H1 (cell line): Measurements from ENCODE around the gene EGF. TPM values are rescaled to one million over a fixed set of nuclear protein-coding genes. Genes with fewer than 3 reads are reported as not detected.

Experiments
- CTCF ChIA-PET: fragments of 300-600 bp; sonication (Branson Sonifier 250); formaldehyde crosslinking; loops from one replicate; lab custom pipeline; 2021; ENCODE audit not compliant: partially characterized antibody; lab: Charles Lee
- POLR2A ChIA-PET: fragments of 300-600 bp; sonication (Branson Sonifier 250); formaldehyde crosslinking; loops from one replicate; lab custom pipeline; 2021; ENCODE audit warnings: inconsistent platforms; ENCODE audit not compliant: partially characterized antibody; lab: Charles Lee
- DNase-seq, 2 experiments: peaks; one replicate each; pipeline versions ENCODE4 v3.0.0 to v3.0.0-alpha.2; 2010 to 2022; ENCODE audit warnings: low spot score in 2 of 2, low read depth in 1 of 2, mixed read lengths in 1 of 2
- FAIRE-seq: peaks from 2 replicates; lab custom pipeline; 2011; peaks lifted over from hg19 to GRCh38; lab: Jason Lieb, UNC
- H2AFZ ChIP-seq: 2 replicates; pipeline ENCODE4 v1.8.1; 2012; ENCODE audit warnings: low read length, inconsistent platforms
- H2AK5ac ChIP-seq: 2 replicates; pipeline ENCODE4 v1.6.1; 2013; ENCODE audit warnings: low read depth, low read length
- H2BK120ac ChIP-seq: replicated peaks from 2 replicates; pipeline ENCODE3; 2013; ENCODE audit warnings: low read depth, low read length, inconsistent platforms
- H2BK12ac ChIP-seq: 2 replicates; pipeline ENCODE4 v1.6.1; 2013; ENCODE audit warnings: low read depth, low read length
- H2BK15ac ChIP-seq: 2 replicates; pipeline ENCODE4 v1.6.1; 2013; ENCODE audit warnings: low read length
- H2BK20ac ChIP-seq: 2 replicates; pipeline ENCODE4 v1.6.1; 2013; ENCODE audit warnings: low read length
- H2BK5ac ChIP-seq: 2 replicates; pipeline ENCODE4 v1.6.1; 2013; ENCODE audit warnings: low read depth, low read length
- H3K14ac ChIP-seq: 2 replicates; pipeline ENCODE4 v1.6.1; 2013; ENCODE audit warnings: inconsistent platforms; ENCODE audit not compliant: insufficient read length
- H3K18ac ChIP-seq: 2 replicates; pipeline ENCODE4 v1.6.1; 2013; ENCODE audit warnings: low read length; ENCODE audit errors: extremely low read depth
- H3K23ac ChIP-seq: 2 replicates; pipeline ENCODE4 v1.6.1; 2013; ENCODE audit warnings: inconsistent platforms; ENCODE audit not compliant: insufficient read length
- H3K23me2 ChIP-seq: 2 replicates; pipeline ENCODE4 v1.6.1; 2013; ENCODE audit warnings: low read depth, low read length
- H3K27ac ChIP-seq: 2 replicates; pipeline ENCODE4 v1.6.1; 2011; ENCODE audit warnings: low read depth, low read length, inconsistent platforms
- H3K27me3 ChIP-seq, 4 experiments: replicated peaks in 1 of 4; 1 replicate in 1 of 4; 2 replicates in 3 of 4; pipeline versions ENCODE4 v1.6.1 to v1.8.1; 2011 to 2013; ENCODE audit warnings: low read length in 3 of 4, mild to moderate bottlenecking in 3 of 4, inconsistent platforms in 2 of 4, mixed read lengths in 2 of 4, moderate library complexity in 1 of 4; ENCODE audit not compliant: control insufficient read depth in 3 of 4, insufficient read depth in 3 of 4; ENCODE audit errors: extremely low read depth in 1 of 4
- H3K36me3 ChIP-seq, 4 experiments: 2 replicates each; pipeline versions ENCODE4 v1.6.1 to v1.8.1; 2011 to 2013; ENCODE audit warnings: mild to moderate bottlenecking in 4 of 4, low read length in 3 of 4, moderate library complexity in 2 of 4, control low read depth in 1 of 4, inconsistent platforms in 1 of 4; ENCODE audit not compliant: insufficient read depth in 4 of 4, control insufficient read depth in 2 of 4
- H3K4ac ChIP-seq: replicated peaks from 2 replicates; pipeline ENCODE3; 2013; ENCODE audit warnings: low read length, low read depth, mixed read lengths, inconsistent platforms; ENCODE audit not compliant: insufficient read length
- H3K4me1 ChIP-seq, 4 experiments: replicated peaks in 1 of 4; 1 replicate in 1 of 4; 2 replicates in 3 of 4; pipeline versions ENCODE4 v1.6.1 to v1.8.1; 2011 to 2013; ENCODE audit warnings: low read length in 3 of 4, inconsistent platforms in 2 of 4, mixed read lengths in 1 of 4; ENCODE audit not compliant: insufficient read depth in 4 of 4, control insufficient read depth in 3 of 4
- H3K4me2 ChIP-seq, 2 experiments: 2 replicates each; pipeline versions ENCODE4 v1.6.1 to v1.8.1; 2011 to 2013; ENCODE audit warnings: low read depth in 2 of 2, low read length in 2 of 2, control low read depth in 1 of 2, inconsistent platforms in 1 of 2, mild to moderate bottlenecking in 1 of 2; ENCODE audit not compliant: insufficient read depth in 1 of 2
- H3K4me3 ChIP-seq, 4 experiments: fragments of 200-600, 300-600 bp in 1 of 4; sonication (generic), shearing (Covaris generic), sonication (Bioruptor Twin) in 1 of 4; 2 replicates each; pipeline versions ENCODE4 v1.5.1 to v1.8.1; 2011 to 2016; ENCODE audit warnings: low read length in 4 of 4, low read depth in 3 of 4, control low read depth in 2 of 4, inconsistent platforms in 2 of 4, mild to moderate bottlenecking in 2 of 4, mixed read lengths in 1 of 4, moderate library complexity in 1 of 4; ENCODE audit not compliant: insufficient read depth in 2 of 4; ENCODE audit errors: extremely low read depth in 1 of 4
- H3K56ac ChIP-seq: replicated peaks from 2 replicates; pipeline ENCODE3; 2013; ENCODE audit warnings: low read depth, mild to moderate bottlenecking, mixed read lengths, low read length, inconsistent platforms; ENCODE audit not compliant: insufficient read length
- H3K79me1 ChIP-seq: 2 replicates; pipeline ENCODE4 v1.6.1; 2013; ENCODE audit warnings: low read depth, low read length, control low read depth
- H3K79me2 ChIP-seq, 2 experiments: 2 replicates each; pipeline versions ENCODE4 v1.6.1 to v1.8.1; 2012 to 2013; ENCODE audit warnings: low read length in 2 of 2, mild to moderate bottlenecking in 2 of 2, inconsistent platforms in 1 of 2; ENCODE audit not compliant: insufficient read depth in 2 of 2, control insufficient read depth in 1 of 2
- H3K9ac ChIP-seq, 4 experiments: replicated peaks in 1 of 4; 1 replicate in 1 of 4; 2 replicates in 3 of 4; pipeline versions ENCODE4 v1.6.1 to v1.8.1; 2011 to 2013; ENCODE audit warnings: low read depth in 3 of 4, low read length in 3 of 4, control low read depth in 2 of 4, mild to moderate bottlenecking in 2 of 4, moderate library complexity in 2 of 4, inconsistent platforms in 1 of 4; ENCODE audit errors: extremely low read depth in 1 of 4
- H3K9me3 ChIP-seq, 2 experiments: 2 replicates each; pipeline versions ENCODE4 v1.6.1 to v1.8.1; 2012 to 2013; ENCODE audit warnings: mild to moderate bottlenecking in 2 of 2, moderate library complexity in 2 of 2, control low read depth in 1 of 2, inconsistent platforms in 1 of 2, low read depth in 1 of 2, low read length in 1 of 2, mixed read lengths in 1 of 2; ENCODE audit not compliant: insufficient read depth in 2 of 2
- H4K20me1 ChIP-seq, 2 experiments: replicated peaks in 1 of 2; 2 replicates each; pipeline versions ENCODE3 to v1.8.1; 2011 to 2013; ENCODE audit warnings: inconsistent platforms in 2 of 2, low read length in 2 of 2, mild to moderate bottlenecking in 1 of 2; ENCODE audit not compliant: insufficient read depth in 2 of 2, control insufficient read depth in 1 of 2
- H4K5ac ChIP-seq: 2 replicates; pipeline ENCODE4 v1.6.1; 2013; ENCODE audit warnings: low read length, low read depth, mixed read lengths, inconsistent platforms; ENCODE audit not compliant: insufficient read length
- H4K8ac ChIP-seq: 2 replicates; pipeline ENCODE4 v1.8.0; 2013; ENCODE audit warnings: mild to moderate bottlenecking, moderate library complexity, low read length, inconsistent platforms; ENCODE audit not compliant: insufficient read depth; ENCODE audit errors: extremely low read depth
- H4K91ac ChIP-seq: replicated peaks from 2 replicates; pipeline ENCODE3; 2013; ENCODE audit warnings: low read length, mixed read lengths, inconsistent platforms; ENCODE audit not compliant: insufficient read length
- CREB1 ChIP-seq: IDR thresholded peaks from 2 replicates; pipeline ENCODE4 v1.6.1; 2012; ENCODE audit warnings: inconsistent platforms
- GTF2F1 ChIP-seq: IDR thresholded peaks from 2 replicates; pipeline ENCODE4 v1.6.1; 2012; ENCODE audit warnings: low read depth, low read length, improper control_type of control experiment, borderline replicate concordance
- whole genome bisulfite sequencing, 2 experiments: shearing (Covaris generic) in 1 of 2; methylation state at CpG; one replicate each; pipeline versions ENCODE4 v1.1.6 to v1.1.7; 2013 to 2015; ENCODE audit warnings: low lambda C conversion rate in 2 of 2, mixed read lengths in 2 of 2, inconsistent platforms in 1 of 2, low coverage in 1 of 2, missing lambda C conversion rate in 1 of 2; ENCODE audit not compliant: insufficient replicate concordance in 2 of 2, insufficient coverage in 1 of 2, insufficient read length in 1 of 2; ENCODE audit errors: extremely low coverage in 1 of 2, missing lambda C conversion rate in 1 of 2; 5-methylcytosine and 5-hydroxymethylcytosine counted together
- polyA plus RNA-seq, 7 experiments: library from polyadenylated mRNA; depleted of rRNA in 3 of 7; stranded (reverse) in 5 of 7; unstranded in 2 of 7; fragments of >200 nt in 5 of 7; fragments of 200-250 nt in 2 of 7; gene quantifications; 1 replicate in 5 of 7; 2 replicates in 1 of 7; 4 replicates in 1 of 7; pipeline versions ENCODE4 v1.2.1 to v1.2.3, GENCODE V29; 2011 to 2013; ENCODE audit warnings: missing spikeins in 2 of 7, mixed read lengths in 2 of 7
- total RNA-seq: library from RNA; stranded (reverse); fragmentation: NEBNext Ultra II Directional; extraction: Animal tissue kit (Norgen Biotek cat#: 25700); gene quantifications from 2 replicates; pipeline ENCODE4 v1.2.1, GENCODE V29; 2021

EGF gene
- total and polyA plus RNA-seq, 2 of the 8 experiments (the other 6 are each of a cell fraction or from before 2014, with no cell fraction given) = 1.5 to 2.6 TPM

DNA sequence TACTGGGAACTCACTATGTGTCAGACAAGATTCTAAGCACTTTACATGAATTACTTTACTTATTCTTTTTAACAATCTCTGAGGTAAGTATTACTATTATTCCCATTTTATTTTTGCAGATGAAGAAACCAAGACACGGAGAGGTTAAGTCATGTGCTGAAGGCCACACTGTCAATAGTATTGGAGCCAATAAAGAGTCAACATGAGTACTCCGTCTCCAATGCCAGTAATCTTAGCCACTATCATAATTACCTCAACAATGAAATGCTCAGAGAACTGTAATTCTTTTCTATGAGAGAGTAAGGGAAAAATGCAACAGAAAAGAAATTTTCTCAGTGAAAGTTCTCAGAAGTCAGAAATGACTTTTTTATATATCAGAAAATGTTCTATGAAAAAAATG lies 12.7 kb downstream of the EGF start:
- 92% methylated on average over 2 of the region's 2 CpGs; no CpG with 5 or more reads in 1 of the 2 experiments for WGBS, 2 experiments

More for the DNA sequence above, 12.7 kb downstream of the EGF start:
- Histone ChIP-seq H3K18ac (no peak overlapping the region), H3K27ac (no peak overlapping the region), H4K20me1 (no peaks in the 10 kb centered on the region), H3K79me1 (no peaks in the 10 kb centered on the region), H2BK15ac (no peak overlapping the region), H3K79me2 (no peaks in the 10 kb centered on the region), H2BK12ac (no peak overlapping the region), H2AK5ac (no peak overlapping the region), H3K23me2 (no peaks in the 10 kb centered on the region; the same call in 1 of the 2 replicates), H3K27me3 (no peaks in the 10 kb centered on the region), H2AFZ (no peak overlapping the region), H3K4me2 (no peak overlapping the region), H4K91ac (no peak overlapping the region), H4K8ac (no peak overlapping the region), H3K14ac (no peak overlapping the region), H3K4me3 (no peak overlapping the region), H3K4ac (no peak overlapping the region), H3K4me1 (peaks cover 0 to 3% (median 0%) of the 10 kb centered on the region in 4 experiments; a peak in 3 of 7 replicates), H2BK120ac (no peak overlapping the region), H3K36me3 (no peaks in the 10 kb centered on the region), H2BK5ac (no peak overlapping the region), H4K5ac (no peak overlapping the region), H3K9ac (no peak overlapping the region), H3K23ac (no peak overlapping the region), H3K9me3 (no peaks in the 10 kb centered on the region), H2BK20ac (no peak overlapping the region), H3K56ac (no peak overlapping the region)
- ChIA-PET CTCF (no interaction called here), POLR2A (no interaction called here)
- FAIRE-seq = no peak
- no peak for TF ChIP-seq CREB1
- no peak for TF ChIP-seq GTF2F1
- DNase-seq = no peak
